Measurements from ENCODE around the gene TOP2A.
A peak's percentile ranks its signal among the peaks of the same experiment; 100 is the strongest.

Gene TOP2A

DNA sequence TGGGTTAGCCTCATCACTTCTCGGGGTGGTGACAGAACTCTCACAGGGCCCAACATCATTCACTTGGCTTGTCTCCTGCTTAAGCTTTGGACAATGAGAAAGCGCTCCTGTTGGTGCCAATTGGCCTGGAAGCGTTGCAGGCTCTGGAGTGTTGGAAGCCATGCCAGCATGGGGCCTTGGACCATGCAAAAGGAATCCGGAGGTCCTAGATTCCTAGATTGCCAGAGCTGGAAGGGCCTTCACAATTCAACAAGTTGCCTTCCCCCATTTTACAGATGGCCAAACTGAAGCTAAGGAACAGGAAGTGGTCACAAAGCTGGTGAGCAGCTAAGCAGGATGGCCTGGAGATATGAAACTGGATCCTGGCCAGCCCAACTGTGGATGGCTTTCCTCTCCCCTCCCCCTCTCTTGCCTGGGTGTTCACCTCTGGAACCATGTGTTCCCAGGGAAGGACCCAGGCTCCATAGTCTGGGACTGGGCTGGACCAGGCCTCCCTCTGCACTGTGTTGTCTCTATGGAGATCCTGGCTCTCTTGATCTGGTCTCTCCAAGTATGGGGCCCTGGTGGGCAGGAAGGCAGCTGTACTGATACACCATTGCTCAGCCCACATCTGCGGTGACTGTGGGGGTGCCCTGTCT lies 19.5 kb upstream of the TOP2A start:
- DNase-seq (ENCODE audit: low read depth, low spot score) = no peak
- ChIA-PET CTCF (interaction anchor here (0.8 to 16.8 kb wide), 7 partner anchors 10 to 123 kb away, joined by 3 to 337 read pairs (median 8); no protein-coding TSS in a partner anchor), POLR2A (interaction anchor here (0.6 kb wide), 1 partner anchor 1378 kb away, joined by 3 read pairs; no protein-coding TSS in a partner anchor)
- H3K4me3 ChIP-seq (ENCODE audit: low read depth, low read length) = no peak overlapping the region
- no peak for TF ChIP-seq CTCF (IDR thresholded peaks at IDR 0.05; ENCODE audit: insufficient read depth, low read length, missing control alignments)

DNA sequence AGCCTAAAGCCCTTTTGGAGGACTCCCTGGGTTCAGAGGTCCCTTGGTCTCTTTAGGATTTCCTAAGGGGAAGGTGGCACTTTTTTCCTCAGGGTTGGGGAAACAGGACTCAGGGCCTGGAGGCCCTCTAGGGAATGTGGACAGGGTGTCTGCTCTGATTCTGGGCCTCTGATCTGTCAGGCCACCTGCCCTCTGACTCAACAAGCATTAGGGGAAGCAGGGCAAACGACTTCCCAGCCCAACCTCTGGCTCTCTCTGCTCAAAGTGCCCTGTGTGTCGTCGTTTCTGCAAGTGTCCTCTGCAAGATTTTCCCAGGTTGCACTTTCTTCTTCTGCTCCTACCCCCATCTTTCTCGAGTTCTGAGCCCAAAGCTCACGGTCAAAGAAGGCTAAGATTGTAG lies 18.9 kb upstream of the TOP2A start:
- DNase-seq (ENCODE audit: low read depth, low spot score) = no peak
- TF ChIP-seq CTCF (IDR thresholded peaks at IDR 0.05; ENCODE audit: insufficient read depth, low read length, missing control alignments) = no peak
- no peak overlapping the region for H3K4me3 ChIP-seq (ENCODE audit: low read depth, low read length)
- ChIA-PET POLR2A (interaction anchor here (0.6 kb wide), 1 partner anchor 1378 kb away, joined by 3 read pairs; no protein-coding TSS in a partner anchor), CTCF (interaction anchor here (0.8 to 16.8 kb wide), 6 partner anchors 10 to 124 kb away, joined by 3 to 337 read pairs (median 10); no protein-coding TSS in a partner anchor)

- peak; percentile 51 for TF ChIP-seq CTCF (IDR thresholded peaks at IDR 0.05; ENCODE audit: insufficient read depth, low read length, missing control alignments)
- no peak for DNase-seq (ENCODE audit: low read depth, low spot score)
- CTCF ChIA-PET = interaction anchor here (1.0 to 2.5 kb wide), 10 partner anchors 9 to 127 kb away, joined by 3 to 14 read pairs (median 4); partner anchors contain the start of genes IGFBP4 and TOP2A
- POLR2A ChIA-PET = no interaction called here
- no peak overlapping the region for H3K4me3 ChIP-seq (ENCODE audit: low read depth, low read length)
Measured at GRCh38 chr17:40433551-40434415, 16.1 kb upstream of the TOP2A start.

GRCh38 chr17:40432864-40433528 lies 15.3 kb upstream of the TOP2A start:
- no peak for TF ChIP-seq CTCF (IDR thresholded peaks at IDR 0.05; ENCODE audit: insufficient read depth, low read length, missing control alignments)
- CTCF ChIA-PET = interaction anchor here (0.5 to 2.5 kb wide), 9 partner anchors 10 to 127 kb away, joined by 3 to 14 read pairs (median 3); partner anchors contain the start of gene IGFBP4
- no peak overlapping the region for H3K4me3 ChIP-seq (ENCODE audit: low read depth, low read length)
- POLR2A ChIA-PET = no interaction called here
- DNase-seq (ENCODE audit: low read depth, low spot score) = no peak

DNA sequence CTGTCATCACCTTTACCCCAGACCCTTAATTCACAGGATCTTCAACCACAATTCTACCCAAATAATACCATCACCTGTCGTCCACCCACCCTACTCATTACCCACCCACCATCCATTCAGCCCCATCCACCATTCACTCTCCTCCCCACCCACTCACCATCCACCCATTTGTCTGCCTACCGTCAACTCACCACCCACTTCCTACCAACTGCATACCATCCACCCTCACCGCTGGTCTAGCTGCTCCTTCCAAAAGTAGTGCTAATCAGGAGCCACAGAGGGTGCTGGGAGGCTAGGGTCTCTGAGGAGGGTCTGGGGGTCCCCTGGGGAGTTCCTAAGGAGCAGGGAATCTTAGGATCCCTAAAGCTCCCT lies 13.5 kb upstream of the TOP2A start:
- TF ChIP-seq CTCF (IDR thresholded peaks at IDR 0.05; ENCODE audit: insufficient read depth, low read length, missing control alignments) = no peak
- DNase-seq (ENCODE audit: low read depth, low spot score) = no peak
- no peak overlapping the region for H3K4me3 ChIP-seq (ENCODE audit: low read depth, low read length)
- CTCF ChIA-PET = interaction anchor here (0.9 to 3.2 kb wide), 6 partner anchors 9 to 129 kb away, joined by 3 to 25 read pairs (median 6); partner anchors contain the start of gene TOP2A
- POLR2A ChIA-PET = no interaction called here
